CD4-positive, alpha-beta memory T cell (primary cell): ENCODE results near the gene SNAPC2. TPM values are rescaled to one million over a fixed set of nuclear protein-coding genes. Genes with fewer than 3 reads are reported as not detected.
A peak's percentile ranks its signal among the peaks of the same experiment; 100 is the strongest.
"Not testable (repeated sequence)": the region's sequence is repeated elsewhere in the genome, so short reads cannot be mapped to it uniquely, and the experiment has no call there.

Experiments used
- CTCF ChIA-PET: fragments of 350-600 bp; sonication (Branson Sonifier 250); formaldehyde crosslinking; loops from one replicate; lab custom pipeline; 2021; ENCODE audit warnings: inconsistent platforms; ENCODE audit not compliant: partially characterized antibody; lab: Charles Lee
- POLR2A ChIA-PET: fragments of 350-600 bp; sonication (Branson Sonifier 250); formaldehyde crosslinking; loops from one replicate; lab custom pipeline; 2021; ENCODE audit not compliant: partially characterized antibody; lab: Charles Lee
- DNase-seq, 5 donors: peaks; one replicate each; pipeline versions ENCODE4 v3.0.0 to v3.0.0-alpha.2; 2020 to 2022; ENCODE audit warnings: mixed read lengths in 1 of 5
- H3K27ac ChIP-seq: one replicate; pipeline ENCODE4 v1.7.0; 2013; ENCODE audit warnings: low read depth, low read length
- H3K27me3 ChIP-seq: 2 replicates; pipeline ENCODE4 v1.7.0; 2013; ENCODE audit warnings: mild to moderate bottlenecking, low read length, moderate library complexity; ENCODE audit not compliant: insufficient read depth
- H3K36me3 ChIP-seq: 2 replicates; pipeline ENCODE4 v1.7.0; 2013; ENCODE audit warnings: mild to moderate bottlenecking, low read length, moderate library complexity; ENCODE audit not compliant: insufficient read depth
- H3K4me1 ChIP-seq: 2 replicates; pipeline ENCODE4 v1.7.0; 2013; ENCODE audit warnings: mild to moderate bottlenecking, low read length, moderate library complexity; ENCODE audit not compliant: insufficient read depth
- H3K4me3 ChIP-seq, 2 donors: one replicate each; pipeline ENCODE4 v1.7.0; 2013; ENCODE audit warnings: low read length in 2 of 2, mild to moderate bottlenecking in 1 of 2
- H3K9me3 ChIP-seq, 2 donors: one replicate each; pipeline ENCODE4 v1.7.0; 2013; ENCODE audit warnings: low read length in 2 of 2, control low read depth in 1 of 2; ENCODE audit not compliant: control insufficient read depth in 1 of 2
- H3K27ac Mint-ChIP-seq, 7 donors: one replicate each; pipeline ENCODE4 v1.8.0; 2020 to 2021; ENCODE audit warnings: mixed read lengths in 7 of 7, mild to moderate bottlenecking in 6 of 7, inconsistent platforms in 3 of 7, moderate library complexity in 3 of 7
- H3K27me3 Mint-ChIP-seq, 2 donors: one replicate each; pipeline ENCODE4 v1.8.0; 2020 to 2021; ENCODE audit warnings: mixed read lengths in 2 of 2
- H3K36me3 Mint-ChIP-seq, 2 donors: one replicate each; pipeline ENCODE4 v1.8.0; 2020 to 2021; ENCODE audit warnings: mixed read lengths in 2 of 2, inconsistent platforms in 1 of 2, mild to moderate bottlenecking in 1 of 2
- H3K4me1 Mint-ChIP-seq, 4 donors: one replicate each; pipeline ENCODE4 v1.8.0; 2020 to 2021; ENCODE audit warnings: mixed read lengths in 4 of 4, mild to moderate bottlenecking in 1 of 4
- H3K4me3 Mint-ChIP-seq, 8 donors: one replicate each; pipeline ENCODE4 v1.8.0; 2020 to 2021; ENCODE audit warnings: mixed read lengths in 8 of 8, mild to moderate bottlenecking in 7 of 8, moderate library complexity in 6 of 8, inconsistent platforms in 3 of 8
- H3K9me3 Mint-ChIP-seq, 8 donors: one replicate each; pipeline ENCODE4 v1.8.0; 2020 to 2021; ENCODE audit warnings: mixed read lengths in 8 of 8, mild to moderate bottlenecking in 5 of 8, inconsistent platforms in 3 of 8, moderate library complexity in 1 of 8
- intact Hi-C: fragments of 100-400 bp; cut with micrococcal nuclease; formaldehyde crosslinking; loops from one replicate; pipeline ENCODE4 v1.15.1; 2023
- polyA plus RNA-seq, 2 donors: library from polyadenylated mRNA; unstranded; fragments of 300-500 nt; fragmentation: Illumina TruSeq; gene quantifications; one replicate each; pipeline ENCODE4 v1.2.3, GENCODE V29; 2021
- total RNA-seq, 2 experiments: library from RNA; stranded (reverse); gene quantifications; one replicate each; pipeline ENCODE4 v1.2.3, GENCODE V29; 2021

Gene SNAPC2
- total and polyA plus RNA-seq, 4 experiments from 2014 or later: 9.0 to 22.1 (median 17.6) TPM

GRCh38 chr19:7955696-7956095 lies 35.6 kb downstream of the SNAPC2 start:
- Histone ChIP-seq H3K9me3 (no peaks in the 10 kb centered on the region), H3K4me1 (no peaks in the 10 kb centered on the region), H3K4me3 (no peak overlapping the region), H3K27me3 (no peaks in the 10 kb centered on the region), H3K36me3 (no peaks in the 10 kb centered on the region), H3K27ac (no peak overlapping the region)
- ChIA-PET CTCF (no interaction called here), POLR2A (no interaction called here)
- Mint-ChIP-seq H3K27me3 (no peaks in the 10 kb centered on the region), H3K27ac (no peak overlapping the region), H3K9me3 (no peaks in the 10 kb centered on the region), H3K4me1 (peaks cover 0 to 4% (median 0%) of the 10 kb centered on the region in 4 donors), H3K4me3 (no peak overlapping the region), H3K36me3 (peaks cover 0 to 7% of the 10 kb centered on the region in 2 donors)
- intact Hi-C loops: no loop called here
- DNase-seq: no peak

- Mint-ChIP-seq H3K9me3 (no peaks in the 10 kb centered on the region), H3K27me3 (no peaks in the 10 kb centered on the region), H3K4me3 (no peak overlapping the region), H3K36me3 (peaks cover 10 to 22% of the 10 kb centered on the region in 2 donors), H3K27ac (peak overlapping the region in 1 of 7 donors; percentile 47), H3K4me1 (no peaks in the 10 kb centered on the region)
- DNase-seq: no peak
- Histone ChIP-seq H3K36me3 (peaks cover 25% of the 10 kb centered on the region), H3K4me1 (no peaks in the 10 kb centered on the region), H3K27me3 (no peaks in the 10 kb centered on the region), H3K4me3 (no peak overlapping the region), H3K9me3 (no peaks in the 10 kb centered on the region), H3K27ac (no peak overlapping the region)
- intact Hi-C loops: no loop called here
- ChIA-PET POLR2A (no interaction called here), CTCF (interaction anchor here (1.4 kb wide), 1 partner anchor 15 kb away, joined by 4 read pairs; no protein-coding TSS in a partner anchor)
Observed at GRCh38 chr19:7959211-7959610, 39.1 kb downstream of the SNAPC2 start.

GRCh38 chr19:7961082-7961481 lies 40.9 kb downstream of the SNAPC2 start:
- CTCF ChIA-PET: interaction anchor here (1.0 kb wide), 1 partner anchor 17 kb away, joined by 3 read pairs; no protein-coding TSS in a partner anchor
- DNase-seq, H3K4me3 ChIP-seq, H3K4me1 ChIP-seq, intact Hi-C loops, H3K4me1 Mint-ChIP-seq, H3K27me3 Mint-ChIP-seq, POLR2A ChIA-PET, H3K27me3 ChIP-seq, H3K27ac ChIP-seq, H3K9me3 ChIP-seq, H3K27ac Mint-ChIP-seq, H3K4me3 Mint-ChIP-seq, H3K9me3 Mint-ChIP-seq: not testable (repeated sequence)
- H3K36me3 ChIP-seq: peaks cover 39% of the 10 kb centered on the region
- peaks cover 15 to 29% of the 10 kb centered on the region in 2 donors for H3K36me3 Mint-ChIP-seq

- Histone ChIP-seq H3K4me1 (no peaks in the 10 kb centered on the region), H3K27me3 (no peaks in the 10 kb centered on the region), H3K27ac (no peak overlapping the region), H3K36me3 (peaks cover 44% of the 10 kb centered on the region), H3K9me3 (no peaks in the 10 kb centered on the region), H3K4me3 (no peak overlapping the region)
- CTCF ChIA-PET: no interaction called here
- POLR2A ChIA-PET: no interaction called here
- intact Hi-C loops: no loop called here
- Mint-ChIP-seq H3K4me1 (peaks cover 0 to 2% (median 0%) of the 10 kb centered on the region in 4 donors), H3K9me3 (no peaks in the 10 kb centered on the region), H3K36me3 (peaks cover 18 to 33% of the 10 kb centered on the region in 2 donors), H3K4me3 (no peak overlapping the region), H3K27ac (no peak overlapping the region), H3K27me3 (no peaks in the 10 kb centered on the region)
- DNase-seq: no peak
Observed at GRCh38 chr19:7961920-7962626, 41.9 kb downstream of the SNAPC2 start.

GRCh38 chr19:7962644-7963268 lies 42.6 kb downstream of the SNAPC2 start:
- DNase-seq: no peak
- no peak overlapping the region for H3K4me3 Mint-ChIP-seq
- H3K27me3 ChIP-seq: no peaks in the 10 kb centered on the region

GRCh38 chr19:7963566-7963965 lies 43.4 kb downstream of the SNAPC2 start:
- Histone ChIP-seq H3K4me3 (no peak overlapping the region), H3K9me3 (no peaks in the 10 kb centered on the region), H3K27me3 (no peaks in the 10 kb centered on the region), H3K36me3 (peaks cover 50% of the 10 kb centered on the region), H3K4me1 (no peaks in the 10 kb centered on the region), H3K27ac (no peak overlapping the region)
- Mint-ChIP-seq H3K4me1 (peaks cover 0 to 2% (median 0%) of the 10 kb centered on the region in 4 donors), H3K36me3 (peaks cover 23 to 45% of the 10 kb centered on the region in 2 donors), H3K9me3 (no peaks in the 10 kb centered on the region), H3K27ac (no peak overlapping the region), H3K4me3 (no peak overlapping the region), H3K27me3 (no peaks in the 10 kb centered on the region)
- POLR2A ChIA-PET: no interaction called here
- DNase-seq: no peak
- CTCF ChIA-PET: interaction anchor here (1.3 kb wide), 1 partner anchor 39 kb away, joined by 4 read pairs; no protein-coding TSS in a partner anchor
- intact Hi-C loops: no loop called here

More at GRCh38 chr19:7962644-7963268, 42.6 kb downstream of the SNAPC2 start:
- H3K36me3 ChIP-seq: peaks cover 49% of the 10 kb centered on the region
- H3K9me3 ChIP-seq: no peaks in the 10 kb centered on the region
- ChIA-PET POLR2A (no interaction called here), CTCF (no interaction called here)
- Mint-ChIP-seq H3K9me3 (no peaks in the 10 kb centered on the region), H3K27ac (no peak overlapping the region), H3K4me1 (peaks cover 0 to 2% (median 0%) of the 10 kb centered on the region in 4 donors), H3K36me3 (peaks cover 23 to 39% of the 10 kb centered on the region in 2 donors), H3K27me3 (no peaks in the 10 kb centered on the region)
- no peak overlapping the region for H3K4me3 ChIP-seq
- H3K27ac ChIP-seq: no peak overlapping the region
- intact Hi-C loops: no loop called here
- H3K4me1 ChIP-seq: no peaks in the 10 kb centered on the region

- no peak for DNase-seq
- H3K4me1 ChIP-seq: no peaks in the 10 kb centered on the region
- H3K9me3 ChIP-seq: no peaks in the 10 kb centered on the region
- peaks cover 23 to 46% of the 10 kb centered on the region in 2 donors for H3K36me3 Mint-ChIP-seq
- no peaks in the 10 kb centered on the region for H3K27me3 ChIP-seq
- POLR2A ChIA-PET: no interaction called here
- H3K4me1 Mint-ChIP-seq: peaks cover 0 to 2% (median 0%) of the 10 kb centered on the region in 4 donors
- H3K4me3 Mint-ChIP-seq: no peak overlapping the region
- peak overlapping the region in 3 of 7 donors; percentile 34 to 75 (median 38) for H3K27ac Mint-ChIP-seq
- intact Hi-C loops: no loop called here
- no peaks in the 10 kb centered on the region for H3K9me3 Mint-ChIP-seq
- no peak overlapping the region for H3K27ac ChIP-seq
- H3K4me3 ChIP-seq: no peak overlapping the region
- no peaks in the 10 kb centered on the region for H3K27me3 Mint-ChIP-seq
- H3K36me3 ChIP-seq: peaks cover 54% of the 10 kb centered on the region
- CTCF ChIA-PET: no interaction called here
Observed at GRCh38 chr19:7965259-7965841, 45.2 kb downstream of the SNAPC2 start.
